GM18498 (cell line): ENCODE measurements around the gene C2orf92.
"Not testable (repeated sequence)": the region's sequence is repeated elsewhere in the genome, so short reads cannot be mapped to it uniquely, and the experiment has no call there.

Experiments used
- ATAC-seq: cut with Tn5 transposase; IDR thresholded peaks from one replicate; pipeline ENCODE4 v1.9.1; 2021; ENCODE audit warnings: mild to moderate bottlenecking, moderate library complexity; ENCODE audit not compliant: unreplicated experiment

The C2orf92 gene

GRCh38 chr2:97659256-97660043 is 10.1 kb upstream of the C2orf92 start:
- no peak for ATAC-seq

- no peak for ATAC-seq
Measured at GRCh38 chr2:97660044-97660774, 9.3 kb upstream of the C2orf92 start.

DNA sequence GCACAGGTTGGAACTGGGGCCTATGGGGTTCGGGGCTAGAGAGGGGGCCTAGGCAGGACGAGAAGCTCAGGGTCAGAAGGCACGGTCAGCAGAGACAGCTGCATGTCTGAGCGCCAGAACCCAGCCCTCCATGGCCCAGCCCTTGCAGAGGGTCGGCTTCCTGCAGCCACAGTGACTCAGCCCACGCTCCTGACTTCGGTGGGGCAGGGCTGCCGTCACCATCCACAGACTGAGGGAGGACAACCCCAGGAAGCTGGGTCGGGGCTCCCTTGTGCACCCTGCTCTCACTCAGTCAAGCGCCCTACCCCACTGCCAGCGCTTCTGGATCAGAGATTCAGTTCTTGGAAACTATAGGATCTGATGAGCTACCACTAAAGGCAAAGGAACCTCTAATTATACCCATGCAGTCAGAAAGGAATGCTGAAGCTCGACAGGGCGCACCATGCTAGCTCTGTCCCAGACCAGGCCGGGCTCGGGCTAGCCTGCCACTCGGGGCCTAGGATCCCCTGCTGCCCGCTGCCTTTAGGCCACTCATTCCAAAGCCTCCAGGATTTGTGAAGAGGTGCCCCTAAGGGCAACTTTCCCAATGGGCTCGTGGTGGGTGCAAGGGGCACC is 8.6 kb upstream of the C2orf92 start:
- no peak for ATAC-seq

GRCh38 chr2:97661927-97662326 is 7.6 kb upstream of the C2orf92 start:
- no peak for ATAC-seq

DNA sequence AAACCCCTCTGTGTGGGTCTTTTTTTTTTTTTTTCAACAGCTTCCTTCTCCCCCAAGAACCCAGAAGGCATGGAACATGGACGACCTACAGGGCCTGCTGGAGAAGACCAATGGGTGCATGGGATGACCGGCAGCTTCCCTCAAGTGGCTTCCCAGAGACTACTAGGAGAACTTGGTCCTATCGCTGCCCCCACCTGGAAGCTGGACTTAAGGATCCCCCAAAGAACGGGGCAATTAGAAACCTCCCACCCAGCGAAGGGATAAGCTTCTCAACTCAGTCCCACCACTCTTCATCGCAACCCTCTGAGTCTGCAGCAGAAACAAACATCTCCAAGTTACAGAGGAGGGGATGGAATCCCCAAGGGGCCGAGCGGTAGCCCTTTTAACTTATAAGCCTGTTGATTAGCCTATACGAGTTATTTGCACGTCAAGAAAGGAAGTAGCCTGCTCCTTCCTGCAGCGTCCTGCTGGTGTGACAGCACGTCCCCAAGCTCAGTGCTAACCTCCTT is 7.1 kb upstream of the C2orf92 start:
- ATAC-seq: no peak

DNA sequence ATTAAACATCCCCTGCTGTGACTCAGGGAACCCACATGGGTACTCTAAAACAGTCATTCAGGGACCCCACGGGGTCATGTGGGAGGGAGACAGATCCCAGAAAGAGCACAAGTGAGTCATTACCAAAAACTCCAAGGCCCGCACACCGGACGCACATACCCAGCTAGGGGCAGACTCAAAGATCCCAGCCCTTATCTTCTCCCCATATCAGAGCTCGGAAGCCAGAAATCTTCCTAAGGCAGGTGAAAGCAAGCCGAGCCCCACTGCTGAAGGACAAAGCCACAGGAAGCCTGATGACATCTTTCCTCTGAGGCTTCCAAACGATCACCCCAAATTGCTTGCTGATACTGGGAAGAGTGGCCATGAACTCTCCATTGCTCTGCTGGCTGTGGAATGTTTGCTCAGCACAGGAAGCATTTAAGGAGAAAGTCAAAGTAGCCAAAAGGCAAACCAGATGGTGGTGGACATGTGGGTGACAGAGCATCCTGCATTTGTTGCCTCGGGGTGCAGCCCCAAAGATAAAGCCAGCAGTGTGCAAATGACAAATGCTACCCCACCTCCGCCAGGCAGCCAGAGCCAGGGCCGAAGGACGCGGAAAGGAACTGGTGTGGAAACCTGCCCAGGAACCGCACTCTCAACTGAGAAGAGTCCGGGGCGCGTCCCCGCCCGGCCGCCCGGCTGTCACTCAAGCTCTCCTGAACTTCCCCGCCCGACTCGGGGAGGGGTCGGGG is 6.5 kb upstream of the C2orf92 start:
- peak; percentile 52 for ATAC-seq

GRCh38 chr2:97663626-97663961 is 5.9 kb upstream of the C2orf92 start:
- ATAC-seq: no peak

GRCh38 chr2:97663962-97664635 is 5.4 kb upstream of the C2orf92 start, which contains the start of gene ACTR1B:
ACTR1B (minus strand) TSS chr2:97664044; CDS start chr2:97663890, 154 bp downstream.
- ATAC-seq: peak; percentile 87

GRCh38 chr2:97664636-97664970 is 4.9 kb upstream of the C2orf92 start:
- no peak for ATAC-seq

GRCh38 chr2:97670471-97670870 is 958 bp downstream of the C2orf92 start:
- no peak for ATAC-seq

DNA sequence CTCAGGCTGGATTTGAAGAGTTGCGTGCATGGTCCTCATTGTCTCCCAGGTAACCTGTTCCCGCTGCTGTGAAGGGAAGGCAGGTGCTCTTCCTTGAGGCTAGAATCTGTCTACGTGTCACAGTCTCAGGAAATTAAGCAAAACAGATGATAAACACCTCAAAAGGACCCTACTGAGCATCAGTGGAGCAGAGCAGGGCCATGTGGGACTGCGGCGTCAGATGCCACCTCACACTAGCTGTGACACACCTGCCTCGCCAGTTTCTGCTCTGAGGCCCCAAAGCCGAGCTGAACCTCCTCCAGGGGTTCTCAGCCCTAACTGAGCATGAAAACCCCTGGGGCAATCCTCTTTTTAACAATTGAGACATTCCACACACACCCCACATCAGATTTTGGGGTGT is 2.0 kb downstream of the C2orf92 start:
- ATAC-seq: no peak

- not testable (repeated sequence) for ATAC-seq
Measured at GRCh38 chr2:97672606-97673140, 3.2 kb downstream of the C2orf92 start.

DNA sequence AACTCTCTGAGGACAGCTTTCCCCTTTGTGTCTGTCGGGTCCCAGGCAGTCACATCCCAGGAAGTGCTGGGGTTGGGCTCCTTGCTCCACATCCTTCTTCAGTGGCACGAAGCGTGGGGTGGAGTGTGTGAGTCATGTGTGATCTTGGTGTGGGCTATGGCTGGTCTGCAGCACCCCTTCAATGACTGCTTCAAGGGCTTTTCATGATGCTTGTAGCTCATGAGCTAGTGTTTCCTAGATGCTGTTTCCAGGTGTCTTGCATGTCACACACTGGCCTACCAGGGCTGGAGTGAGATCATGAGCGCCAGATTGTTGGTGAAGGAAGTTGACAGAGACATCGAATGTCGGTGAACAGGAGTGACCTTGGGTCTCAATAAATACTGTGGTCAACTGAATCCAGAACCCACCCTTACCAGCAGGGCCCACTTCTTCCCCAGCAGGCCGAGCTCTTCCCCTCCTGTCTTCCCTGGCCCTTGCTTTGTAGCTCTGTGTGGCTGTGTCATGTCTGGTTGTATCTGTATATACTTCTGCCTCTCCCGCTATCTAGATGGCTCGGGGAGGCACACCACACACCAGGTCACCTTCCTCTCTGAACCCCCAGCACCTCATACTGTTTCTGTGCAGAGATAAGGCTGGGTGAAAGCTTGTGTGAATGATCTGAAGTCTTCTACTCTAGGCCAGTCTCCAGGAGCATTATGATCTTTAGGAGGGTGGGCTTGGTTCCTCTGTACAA is 3.8 kb downstream of the C2orf92 start:
- ATAC-seq: no peak

DNA sequence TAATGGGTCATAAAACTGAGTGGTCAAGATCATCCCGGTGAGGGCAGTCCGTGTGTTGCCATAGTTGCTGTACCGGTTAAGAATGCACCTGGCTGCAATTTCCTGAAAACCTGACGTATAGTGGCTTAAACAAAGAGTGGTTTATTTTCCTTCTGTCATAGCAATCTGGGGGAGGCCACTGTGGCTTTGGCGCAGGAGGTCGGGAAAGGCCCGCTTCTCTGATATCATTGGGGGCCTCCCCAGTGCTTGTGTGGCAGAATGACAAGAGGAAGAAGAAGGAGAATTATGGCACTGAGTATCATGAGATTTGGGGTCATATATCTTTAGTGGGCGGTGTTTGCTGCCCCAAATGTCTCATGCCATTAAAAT is 4.4 kb downstream of the C2orf92 start:
- no peak for ATAC-seq

GRCh38 chr2:97675430-97676113 is 6.1 kb downstream of the C2orf92 start:
- no peak for ATAC-seq

GRCh38 chr2:97676620-97677019 is 7.1 kb downstream of the C2orf92 start:
- no peak for ATAC-seq

GRCh38 chr2:97677480-97677879 is 8.0 kb downstream of the C2orf92 start:
- no peak for ATAC-seq

GRCh38 chr2:97678298-97678697 is 8.8 kb downstream of the C2orf92 start:
- ATAC-seq: no peak

- ATAC-seq: not testable (repeated sequence)
Measured at GRCh38 chr2:97687235-97687634, 17.7 kb downstream of the C2orf92 start.
